Skin of body (tissue), 2 donors: ENCODE measurements around the gene NINJ2. TPM values are rescaled to one million over a fixed set of nuclear protein-coding genes. Genes with fewer than 3 reads are reported as not detected.
A peak's percentile ranks its signal among the peaks of the same experiment; 100 is the strongest.
"Not testable (repeated sequence)": the region's sequence is repeated elsewhere in the genome, so short reads cannot be mapped to it uniquely, and the experiment has no call there.

Source experiments
- DNase-seq: peaks from one replicate; lab custom pipeline; 2025; lab: John Stamatoyannopoulos, UW
- total RNA-seq: library from RNA; depleted of rRNA; stranded (reverse); fragments of >200 nt; gene quantifications from one replicate; pipeline ENCODE4 v1.2.3, GENCODE V29; 2014

NINJ2 gene
- total RNA-seq, 1 donor from 2014 or later = 2.3 TPM

DNA sequence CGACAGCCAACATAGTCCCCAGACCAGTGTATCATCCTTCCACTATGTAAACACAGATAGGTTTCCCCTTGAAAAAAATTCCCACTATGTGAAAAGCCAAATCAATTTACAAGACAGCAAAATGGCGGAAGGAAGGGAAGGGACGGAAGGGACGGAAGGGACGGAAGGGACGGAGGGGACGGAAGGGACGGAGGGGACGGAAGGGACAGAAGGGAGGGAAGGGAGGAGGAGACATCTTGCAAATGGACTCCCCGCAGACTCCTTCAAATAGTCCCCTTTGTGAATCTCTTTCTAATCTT is 75.3 kb downstream of the NINJ2 start:
- no peak for DNase-seq

DNA sequence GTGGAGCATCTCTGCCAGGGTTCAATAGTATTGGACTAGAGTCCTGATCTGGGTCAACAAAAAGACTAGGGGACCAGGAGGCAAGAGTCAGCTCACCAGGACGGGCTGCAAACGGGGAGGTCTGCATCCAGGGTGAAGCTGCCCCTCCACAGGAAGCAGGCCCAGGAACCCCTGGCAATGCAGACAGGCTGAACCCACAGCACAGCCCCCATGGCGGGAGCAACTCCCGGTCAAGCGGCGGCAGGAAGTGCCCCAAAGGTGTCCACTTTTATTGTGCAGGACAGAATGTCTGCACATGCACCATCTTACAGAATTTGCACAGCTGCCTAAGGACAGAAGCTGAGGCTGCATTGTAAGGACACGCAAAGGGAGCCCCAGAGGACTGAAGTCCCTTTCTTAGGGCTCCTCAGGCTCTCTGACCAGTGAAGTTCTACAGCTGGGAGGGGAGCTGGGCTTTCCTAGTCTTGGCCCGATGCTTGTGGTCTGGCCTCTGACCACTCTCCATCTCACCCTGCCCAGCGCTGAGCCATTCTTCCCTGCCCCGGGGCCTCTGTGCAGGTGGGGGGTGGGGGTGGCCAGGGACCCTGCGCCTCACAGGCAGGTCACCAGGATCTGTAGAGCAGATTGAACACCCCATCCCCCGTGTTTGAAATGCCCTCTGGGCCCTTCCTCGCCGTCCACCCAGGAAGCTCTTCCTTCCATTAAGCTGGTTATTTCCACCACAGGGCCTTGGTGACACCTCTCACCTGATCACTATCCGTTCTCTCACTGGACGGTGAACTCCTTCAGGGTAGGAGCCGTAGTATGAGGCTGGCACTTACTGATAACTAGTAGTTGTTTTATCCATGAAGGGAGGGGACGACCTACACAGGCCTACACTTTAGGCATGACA is 75.9 kb downstream of the NINJ2 start:
- no peak for DNase-seq

DNA sequence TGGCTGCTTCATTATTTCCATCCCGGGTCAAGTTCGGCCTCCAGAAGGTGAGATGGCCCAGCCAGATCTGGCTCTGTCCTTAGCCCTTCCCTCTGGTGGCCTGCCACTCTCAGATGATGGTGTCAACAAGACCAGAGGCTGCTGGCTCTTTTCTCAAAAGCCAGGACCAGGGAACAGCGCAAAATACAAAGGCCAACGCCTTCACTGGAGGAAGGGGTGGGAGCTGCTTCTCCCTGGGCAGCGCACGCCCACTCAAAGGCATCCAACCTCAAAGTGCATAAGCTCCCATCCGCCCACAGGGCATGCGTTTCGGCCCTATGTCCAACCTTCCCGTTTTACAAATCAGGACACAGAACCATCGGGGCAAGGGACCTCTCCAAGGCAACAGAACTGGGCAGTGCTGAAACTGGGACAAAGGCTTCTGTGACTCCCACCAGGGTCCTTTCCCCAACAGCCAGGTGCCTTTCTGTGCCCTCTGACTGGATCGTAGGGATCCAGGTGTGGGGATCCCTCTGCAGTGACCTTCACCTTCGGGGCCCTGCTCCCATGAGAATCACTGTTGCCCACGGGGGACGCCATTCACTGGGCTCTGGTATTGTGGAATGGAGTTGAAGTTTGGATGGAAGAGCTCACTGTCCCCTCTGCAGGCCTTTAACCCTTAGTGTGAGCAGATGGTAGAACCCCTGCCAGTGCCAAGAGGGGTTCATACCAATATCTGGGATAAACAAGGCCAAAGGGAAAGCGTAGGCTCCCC is 76.8 kb downstream of the NINJ2 start:
- no peak for DNase-seq

- no peak for DNase-seq
These were observed 77.9 kb downstream of the NINJ2 start for GRCh38 chr12:585062-586061.

DNA sequence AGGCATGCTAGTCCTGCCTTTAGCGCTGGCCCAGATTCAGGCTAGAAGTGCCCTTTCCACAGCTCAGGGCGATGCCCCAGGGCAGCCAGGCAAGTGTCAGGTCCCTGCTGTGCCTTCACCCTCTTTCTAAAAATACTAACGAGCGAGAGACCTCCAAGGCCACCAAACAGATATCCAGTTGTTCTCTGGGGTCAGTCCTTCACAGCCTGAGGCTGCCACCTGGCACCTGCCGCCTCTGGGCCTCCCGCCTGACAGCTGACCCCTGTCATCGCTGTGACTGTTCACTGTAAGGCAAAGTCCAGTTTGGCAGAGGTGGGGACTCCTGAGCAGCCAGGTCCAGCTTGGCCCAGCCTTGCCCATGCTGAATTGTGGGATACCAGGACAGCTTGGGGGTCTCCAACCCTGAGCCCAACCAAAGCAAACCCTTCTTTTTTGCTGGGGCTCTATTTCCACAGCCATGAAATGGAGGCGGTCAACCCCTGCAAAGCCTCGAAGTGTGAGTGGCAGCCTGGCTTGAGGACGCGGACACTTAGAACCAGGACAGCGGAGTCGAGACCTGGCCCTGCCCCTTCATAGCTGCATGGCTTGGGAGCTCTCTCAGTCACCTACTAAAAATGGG is 79.9 kb downstream of the NINJ2 start:
- DNase-seq = no peak

DNA sequence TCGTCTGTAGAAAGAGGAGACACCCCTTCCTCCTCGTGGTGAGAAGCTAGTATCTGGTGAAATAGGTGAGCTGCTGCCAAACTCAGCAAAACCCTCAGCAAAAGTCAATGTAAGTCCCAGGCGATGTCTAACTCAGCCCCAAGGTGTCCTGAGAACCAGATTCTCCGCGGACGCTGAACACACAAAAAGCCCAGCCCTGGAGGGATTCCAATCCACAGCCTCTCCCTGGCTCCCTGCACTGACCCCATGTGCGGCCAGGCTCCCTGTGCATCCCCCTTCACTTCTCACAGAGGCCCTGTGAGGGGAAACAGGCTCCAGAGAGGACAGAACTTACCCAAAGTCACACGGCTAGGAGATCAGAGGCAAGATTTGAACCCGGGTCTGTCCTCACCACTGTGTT is 81.5 kb downstream of the NINJ2 start:
- DNase-seq = no peak

- no peak for DNase-seq
These were observed 81.9 kb downstream of the NINJ2 start for GRCh38 chr12:581321-581720.

GRCh38 chr12:580813-581212 is 82.4 kb downstream of the NINJ2 start:
- DNase-seq = no peak

- DNase-seq = no peak
These were observed 83.7 kb downstream of the NINJ2 start for GRCh38 chr12:579420-580110.

DNA sequence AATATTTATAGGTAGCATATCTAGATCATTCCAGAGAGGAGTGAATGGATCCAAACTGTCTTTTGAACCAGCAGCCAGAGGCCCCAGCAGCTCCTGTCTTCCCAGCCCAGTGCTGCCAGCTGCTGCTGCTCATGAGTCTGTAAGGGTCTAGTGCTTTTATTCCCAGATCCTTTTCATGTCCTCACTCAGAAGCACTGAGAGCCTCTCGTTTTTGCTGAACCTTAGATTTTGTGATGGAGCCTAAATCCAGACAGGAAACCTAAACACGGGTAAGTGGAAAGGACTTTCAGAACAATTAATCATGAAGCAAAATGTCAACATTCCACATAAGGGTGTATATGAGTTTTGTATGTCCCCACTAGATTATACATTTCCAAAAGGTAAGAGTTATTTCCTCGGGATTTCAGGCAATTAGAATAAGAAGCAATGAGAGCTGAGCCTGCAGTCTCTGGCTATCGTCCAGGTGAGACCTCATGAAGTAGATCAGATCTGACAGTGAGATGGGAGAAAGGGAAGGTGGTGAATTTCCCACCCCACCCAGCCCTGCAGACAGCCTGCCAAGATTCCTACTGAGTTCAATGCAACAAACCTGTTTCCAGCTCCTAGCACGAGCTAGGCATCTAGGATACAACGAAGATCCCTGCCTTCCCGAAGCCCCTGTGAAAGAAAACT is 84.4 kb downstream of the NINJ2 start:
- DNase-seq = no peak

DNA sequence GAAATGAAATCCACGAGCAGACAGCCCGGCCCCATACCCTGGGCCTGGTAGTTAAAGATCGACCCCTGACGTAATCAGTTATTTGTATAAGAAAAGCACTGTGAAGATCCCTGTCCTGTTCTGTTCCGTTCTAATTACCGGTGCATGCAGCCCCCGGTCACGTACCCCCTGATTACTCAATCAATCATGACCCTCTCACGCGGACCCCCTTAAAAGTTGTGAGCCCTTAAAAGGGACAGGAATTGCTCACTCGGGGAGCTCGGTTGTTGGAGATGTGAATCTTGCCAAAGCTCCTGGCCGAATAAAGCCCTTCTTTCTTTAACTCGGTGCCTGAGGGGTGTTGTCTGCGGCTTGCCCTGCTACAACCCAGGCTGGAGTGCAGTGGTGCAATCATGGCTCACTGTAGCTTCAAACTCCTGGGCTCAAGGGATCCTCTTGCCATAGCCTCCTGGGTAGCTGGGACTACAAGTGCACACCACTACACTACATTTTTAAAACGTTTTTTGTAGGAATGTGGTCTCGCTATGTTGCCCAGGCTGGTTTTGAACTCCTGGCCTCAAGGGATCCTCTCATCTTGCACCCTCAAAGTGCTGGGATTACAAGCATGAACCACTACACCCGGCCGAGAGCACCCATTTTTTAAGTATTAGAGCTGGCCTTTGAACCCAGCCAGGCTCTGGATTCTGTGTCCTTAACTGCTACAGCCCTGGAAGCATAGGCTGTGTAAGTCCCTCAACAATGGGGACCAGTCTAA is 85.1 kb downstream of the NINJ2 start:
- DNase-seq = not testable (repeated sequence)

GRCh38 chr12:576615-577110 is 86.6 kb downstream of the NINJ2 start:
- no peak for DNase-seq

GRCh38 chr12:575948-576614 is 87.2 kb downstream of the NINJ2 start:
- DNase-seq = peak; percentile 73

DNA sequence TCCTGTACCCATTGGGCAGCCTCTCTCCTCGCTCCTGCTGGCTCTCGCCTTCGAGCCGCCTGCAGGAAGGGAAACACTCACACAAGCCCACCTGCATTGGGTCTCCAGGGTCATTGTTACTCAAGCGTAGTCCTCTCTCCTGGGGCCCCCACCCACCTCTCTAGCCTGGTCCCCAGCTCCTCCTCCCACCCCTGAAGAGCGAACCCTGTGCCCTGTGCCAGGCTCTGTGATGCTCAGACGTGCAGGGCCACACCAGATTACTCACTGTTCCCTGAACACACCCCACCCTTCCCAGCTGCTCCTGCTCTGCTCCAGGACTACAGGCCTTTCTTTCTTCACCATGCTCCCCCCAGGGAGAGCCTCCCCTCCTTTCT is 88.1 kb downstream of the NINJ2 start:
- DNase-seq = no peak

DNA sequence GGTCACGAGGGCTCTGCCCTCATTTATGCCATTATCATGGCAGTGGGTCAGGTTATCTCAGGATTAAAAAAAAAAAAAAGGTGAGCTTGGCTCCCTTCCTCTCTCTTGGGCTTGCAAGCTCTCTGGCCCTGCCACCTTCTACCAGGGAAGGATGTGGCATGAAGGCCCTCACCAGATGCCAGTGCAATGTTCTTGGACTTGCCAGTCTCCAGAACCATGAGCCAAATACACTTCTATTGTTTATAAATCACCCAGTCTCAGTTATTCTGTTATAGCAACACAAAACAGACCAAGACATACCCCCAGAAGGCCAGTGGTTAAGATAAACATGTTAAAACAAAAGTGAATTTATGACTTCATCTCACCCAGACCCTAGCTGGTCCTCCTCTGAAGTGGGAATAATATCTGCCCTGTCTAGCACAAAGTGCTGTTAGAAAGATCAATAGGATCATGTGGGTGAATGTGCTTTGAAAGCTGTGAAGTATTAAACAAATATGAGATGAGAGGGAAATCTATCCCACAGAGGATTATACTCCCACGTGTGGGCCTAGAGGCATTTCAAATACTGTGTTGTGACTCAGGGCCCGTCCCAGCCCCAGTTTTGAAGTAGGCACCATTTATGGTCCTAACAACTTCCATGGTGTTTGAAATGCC is 88.6 kb downstream of the NINJ2 start:
- no peak for DNase-seq

- no peak for DNase-seq
These were observed 90.0 kb downstream of the NINJ2 start for GRCh38 chr12:573232-573631.

DNA sequence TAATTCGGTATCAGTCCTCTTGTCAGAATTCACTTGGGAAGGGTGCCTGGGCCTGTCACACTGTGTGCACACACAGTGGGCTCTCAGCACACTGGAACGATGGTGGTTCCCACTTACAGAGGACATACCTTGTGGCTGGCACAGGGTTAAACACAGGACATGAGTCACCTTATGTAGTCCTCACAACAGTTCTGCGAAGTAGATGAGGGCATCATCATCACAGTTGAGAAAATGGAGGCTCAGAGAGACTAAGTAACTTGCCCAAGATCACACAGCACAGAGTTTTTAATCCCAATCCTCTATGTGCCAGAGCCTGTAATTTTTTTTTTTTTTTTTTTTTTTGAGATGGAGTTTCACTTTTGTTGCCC is 90.7 kb downstream of the NINJ2 start:
- no peak for DNase-seq
